Measurements from ENCODE around the gene COL23A1. TPM values are rescaled to one million over a fixed set of nuclear protein-coding genes. Genes with fewer than 3 reads are reported as not detected.

The COL23A1 gene
- total RNA-seq, 2 experiments from 2014 or later, result 0.11 TPM; not detected in 1

- no peak overlapping the region for H3K27ac Mint-ChIP-seq
- intact Hi-C loops (cut with micrococcal nuclease), result no loop called here
Measured at GRCh38 chr5:178360926-178361235, 229.3 kb downstream of the COL23A1 start.

GRCh38 chr5:178360222-178360925 lies 229.8 kb downstream of the COL23A1 start:
- intact Hi-C loops (cut with micrococcal nuclease), result no loop called here
- DNase-seq, result no peak
- ChIA-PET POLR2A (no interaction called here), CTCF (no interaction called here)
- TF ChIP-seq CTCF (IDR thresholded peaks at IDR 0.05), result no peak
- Mint-ChIP-seq H3K4me1 (ENCODE audit: low read depth) (peaks cover 7% of the 10 kb centered on the region), H3K4me3 (no peak overlapping the region), H3K9me3 (no peaks in the 10 kb centered on the region), H3K27me3 (peaks cover 14% of the 10 kb centered on the region), H3K36me3 (ENCODE audit: low read depth) (no peaks in the 10 kb centered on the region), H3K27ac (no peak overlapping the region)
- no peak for ATAC-seq

More at GRCh38 chr5:178360926-178361235, 229.3 kb downstream of the COL23A1 start:
- TF ChIP-seq CTCF (IDR thresholded peaks at IDR 0.05), result no peak
- no peak overlapping the region for H3K4me3 Mint-ChIP-seq
- ATAC-seq, result no peak
- no peaks in the 10 kb centered on the region for H3K36me3 Mint-ChIP-seq (ENCODE audit: low read depth)
- peaks cover 13% of the 10 kb centered on the region for H3K27me3 Mint-ChIP-seq
- DNase-seq, result no peak
- no peaks in the 10 kb centered on the region for H3K9me3 Mint-ChIP-seq
- CTCF ChIA-PET, result no interaction called here
- peaks cover 7% of the 10 kb centered on the region for H3K4me1 Mint-ChIP-seq (ENCODE audit: low read depth)
- POLR2A ChIA-PET, result no interaction called here

GRCh38 chr5:178359738-178360137 lies 230.5 kb downstream of the COL23A1 start:
- H3K9me3 Mint-ChIP-seq, result no peaks in the 10 kb centered on the region
- peaks cover 14% of the 10 kb centered on the region for H3K27me3 Mint-ChIP-seq
- no peak overlapping the region for H3K4me3 Mint-ChIP-seq
- DNase-seq, result no peak
- no peak for TF ChIP-seq CTCF (IDR thresholded peaks at IDR 0.05)
- no peak for ATAC-seq
- H3K4me1 Mint-ChIP-seq (ENCODE audit: low read depth), result peaks cover 7% of the 10 kb centered on the region
- intact Hi-C loops (cut with micrococcal nuclease), result no loop called here
- no peaks in the 10 kb centered on the region for H3K36me3 Mint-ChIP-seq (ENCODE audit: low read depth)
- POLR2A ChIA-PET, result no interaction called here
- CTCF ChIA-PET, result no interaction called here
- no peak overlapping the region for H3K27ac Mint-ChIP-seq

GRCh38 chr5:178357678-178358077 lies 232.5 kb downstream of the COL23A1 start:
- no peak for TF ChIP-seq CTCF (IDR thresholded peaks at IDR 0.05)
- Mint-ChIP-seq H3K4me1 (ENCODE audit: low read depth) (peaks cover 4% of the 10 kb centered on the region), H3K36me3 (ENCODE audit: low read depth) (no peaks in the 10 kb centered on the region), H3K4me3 (no peak overlapping the region), H3K27ac (no peak overlapping the region), H3K27me3 (peaks cover 16% of the 10 kb centered on the region), H3K9me3 (no peaks in the 10 kb centered on the region)
- CTCF ChIA-PET, result no interaction called here
- POLR2A ChIA-PET, result no interaction called here
- DNase-seq (no peak), ATAC-seq (no peak)
- intact Hi-C loops (cut with micrococcal nuclease), result no loop called here

GRCh38 chr5:178357121-178357521 lies 233.1 kb downstream of the COL23A1 start:
- ChIA-PET CTCF (no interaction called here), POLR2A (no interaction called here)
- Mint-ChIP-seq H3K4me1 (ENCODE audit: low read depth) (peaks cover 4% of the 10 kb centered on the region), H3K27ac (no peak overlapping the region), H3K4me3 (no peak overlapping the region), H3K36me3 (ENCODE audit: low read depth) (no peaks in the 10 kb centered on the region), H3K9me3 (no peaks in the 10 kb centered on the region), H3K27me3 (peaks cover 16% of the 10 kb centered on the region)
- DNase-seq (no peak), ATAC-seq (no peak)
- intact Hi-C loops (cut with micrococcal nuclease), result no loop called here
- no peak for TF ChIP-seq CTCF (IDR thresholded peaks at IDR 0.05)
